ENCODE results near the gene KIAA0232.
A peak's percentile ranks its signal among the peaks of the same experiment; 100 is the strongest.

KIAA0232 gene

GRCh38 chr4:6847178-6847577 lies 64.7 kb downstream of the KIAA0232 start:
- DNase-seq (ENCODE audit: low spot score): no peak

- DNase-seq (ENCODE audit: low spot score): no peak
Measured at GRCh38 chr4:6848717-6849305, 66.3 kb downstream of the KIAA0232 start.

GRCh38 chr4:6849691-6850090 lies 67.2 kb downstream of the KIAA0232 start:
- no peak for DNase-seq (ENCODE audit: low spot score)

GRCh38 chr4:6851431-6851830 lies 68.9 kb downstream of the KIAA0232 start:
- DNase-seq (ENCODE audit: low spot score): no peak

GRCh38 chr4:6851962-6852361 lies 69.4 kb downstream of the KIAA0232 start:
- no peak for DNase-seq (ENCODE audit: low spot score)

- DNase-seq (ENCODE audit: low spot score): no peak
Measured at GRCh38 chr4:6852582-6852981, 70.1 kb downstream of the KIAA0232 start.

- no peak for DNase-seq (ENCODE audit: low spot score)
Measured at GRCh38 chr4:6854098-6854744, 71.7 kb downstream of the KIAA0232 start.

GRCh38 chr4:6855692-6856297 lies 73.3 kb downstream of the KIAA0232 start:
- no peak for DNase-seq (ENCODE audit: low spot score)

GRCh38 chr4:6856391-6856790 lies 73.9 kb downstream of the KIAA0232 start:
- DNase-seq (ENCODE audit: low spot score): no peak

GRCh38 chr4:6857009-6857882 lies 74.7 kb downstream of the KIAA0232 start:
- no peak for DNase-seq (ENCODE audit: low spot score)

GRCh38 chr4:6858997-6859396 lies 76.5 kb downstream of the KIAA0232 start:
- DNase-seq (ENCODE audit: low spot score): no peak

- DNase-seq (ENCODE audit: low spot score): no peak
Measured at GRCh38 chr4:6859543-6859942, 77.0 kb downstream of the KIAA0232 start.

GRCh38 chr4:6868386-6868785 lies 85.9 kb downstream of the KIAA0232 start:
- DNase-seq (ENCODE audit: low spot score): no peak

- DNase-seq (ENCODE audit: low spot score): no peak
Measured at GRCh38 chr4:6869944-6870343, 87.4 kb downstream of the KIAA0232 start.

GRCh38 chr4:6873291-6873690 lies 90.8 kb downstream of the KIAA0232 start:
- DNase-seq (ENCODE audit: low spot score): peak; percentile 18

GRCh38 chr4:6873792-6874461 lies 91.4 kb downstream of the KIAA0232 start:
- peak; percentile 49 for DNase-seq (ENCODE audit: low spot score)

GRCh38 chr4:6874981-6875380 lies 92.5 kb downstream of the KIAA0232 start:
- DNase-seq (ENCODE audit: low spot score): no peak

GRCh38 chr4:6875431-6875831 lies 92.9 kb downstream of the KIAA0232 start:
- no peak for DNase-seq (ENCODE audit: low spot score)

- no peak for DNase-seq (ENCODE audit: low spot score)
Measured at GRCh38 chr4:6876440-6876839, 93.9 kb downstream of the KIAA0232 start.

- DNase-seq (ENCODE audit: low spot score): no peak
Measured at GRCh38 chr4:6877067-6877466, 94.5 kb downstream of the KIAA0232 start.

- DNase-seq (ENCODE audit: low spot score): no peak
Measured at GRCh38 chr4:6878451-6879059, 96.0 kb downstream of the KIAA0232 start.

- no peak for DNase-seq (ENCODE audit: low spot score)
Measured at GRCh38 chr4:6880691-6881090, 98.2 kb downstream of the KIAA0232 start.

All from RKO (cell line).